Heart right ventricle (tissue), 16 donors: ENCODE measurements around the gene TMEM225B. TPM values are rescaled to one million over a fixed set of nuclear protein-coding genes. Genes with fewer than 3 reads are reported as not detected.

Experiments
- ATAC-seq, 8 donors: fragments of 200-7000 bp; cut with Tn5 transposase; one replicate each; pipeline ENCODE4 v1.9.1; 2020; ENCODE audit warnings: mild to moderate bottlenecking in 8 of 8, moderate library complexity in 8 of 8, moderate number of reproducible peaks in 1 of 8
- DNase-seq, 2 donors: peaks; one replicate each; pipeline ENCODE4 v3.0.0-alpha.2; 2020
- H3K27ac ChIP-seq, 10 donors: fragments of 200-600 bp; sonication (generic) in 2 of 10; one replicate each; pipeline versions ENCODE4 v1.5.0 to v1.8.0; 2020 to 2022; ENCODE audit warnings: mild to moderate bottlenecking in 3 of 10
- H3K27me3 ChIP-seq, 7 donors: fragments of 200-600 bp; one replicate each; pipeline ENCODE4 v1.8.0; 2021 to 2022; ENCODE audit warnings: mild to moderate bottlenecking in 2 of 7
- H3K36me3 ChIP-seq, 9 donors: fragments of 200-600 bp; sonication (generic) in 1 of 9; one replicate each; pipeline versions ENCODE4 v1.5.0 to v1.8.0; 2020 to 2022; ENCODE audit warnings: mild to moderate bottlenecking in 2 of 9
- H3K4me1 ChIP-seq, 9 donors: fragments of 200-600 bp; sonication (generic) in 1 of 9; one replicate each; pipeline versions ENCODE4 v1.5.0 to v1.8.0; 2020 to 2022; ENCODE audit warnings: mild to moderate bottlenecking in 4 of 9
- H3K4me3 ChIP-seq, 10 donors: fragments of 200-600 bp; sonication (generic) in 2 of 10; one replicate each; pipeline versions ENCODE4 v1.5.0 to v1.8.0; 2020 to 2022; ENCODE audit warnings: mild to moderate bottlenecking in 7 of 10, moderate library complexity in 2 of 10
- H3K9me3 ChIP-seq, 11 donors: fragments of 200-600 bp in 10 of 11; sonication (generic) in 2 of 11; one replicate each; pipeline versions ENCODE4 v1.5.0 to v1.8.0; 2013 to 2022; ENCODE audit warnings: mild to moderate bottlenecking in 2 of 11, control low read depth in 1 of 11, moderate library complexity in 1 of 11
- WGBS, 2 donors: extraction: QIAGEN DNeasy Blood & Tissue Kit; methylation state at CpG; one replicate each; pipeline ENCODE4 v1.1.7; 2013; ENCODE audit warnings: inconsistent platforms in 1 of 2; 5-methylcytosine and 5-hydroxymethylcytosine counted together
- intact Hi-C, 10 donors: fragments of 100-400 bp; cut with DNase I; formaldehyde crosslinking; loops; one replicate each; pipeline versions ENCODE4 v1.11.1 to v1.14.2; 2022
- polyA plus RNA-seq, 2 donors: library from polyadenylated mRNA; stranded (reverse); fragments of 200-250 nt; gene quantifications; one replicate each; pipeline ENCODE4 v1.2.3, GENCODE V29; 2013
- total RNA-seq, 10 donors: library from RNA; stranded (reverse); fragmentation: NEBNext Ultra II Directional in 3 of 10; extraction: Animal tissue kit (Norgen Biotek cat#: 25700) in 3 of 10; gene quantifications; one replicate each; pipeline versions ENCODE4 v1.2.1 to v1.2.4, GENCODE V29; 2021 to 2023
- TF ChIP-seq, protein P1 (sequence below), 9 donors: fragments of 200-600 bp; sonication (generic) in 2 of 9; IDR thresholded peaks; one replicate each; pipeline versions ENCODE4 v1.5.0 to v1.8.0; 2021 to 2022; ENCODE audit warnings: antibody characterized with exemption in 9 of 9, mild to moderate bottlenecking in 5 of 9, moderate library complexity in 1 of 9
- donor health status: Arrhythmogenic right ventricular cardiomyopathy.
- donor health status: ischemic (EF 13 %, LVEDD 7.1; RV severe dilation, severe dysfunction).
- donor health status: healthy with polysubstance abuse.
- donor health status: DM: no; HTN: yes; CAD: no.
- donor health status: DM: no; HTN: no; CAD: no.
- donor health status: ischemic (EF 25% LVEDD 6.9; RV normal size, moderate dysfunction).
- donor health status: ischemic (EF 25% LVEDD 5.7; RV mildly dilated, moderate dysfunction).
- donor health status: healthy.
- donor health status: DM: yes; HTN: yes; CAD: no.
- donor health status: Ischemic cardiomyopathy.
- donor health status: ischemic (EF 35%, LVEDD 5.7; RV mildly dilated, moderate dysfunction).
- donor health status: nonischemic (EF 11% LVEDD 7.7; RV severe dilation, severe dysfunction).
- donor health status: DM: yes; HTN: yes; CAD: no.
- donor health status: PGD.
- donor health status: ischemic (EF 29% LVEDD 5.4; RV normal size, mild dysfunction).
- donor health status: nonischemic (EF 23%, LVEDD 6.1; RV moderate dilation, normal function).

The TMEM225B gene
- total and polyA plus RNA-seq, 12 donors: 0.10 to 0.37 (median 0.23) TPM; not detected in 7

- intact Hi-C loops: loop anchor here in 8 of 10 donors (1.0 to 10.0 kb wide), 5 partner anchors 22 to 59 kb away; partner anchors contain the start of genes ZKSCAN5 (in 7 of the 8), ZNF394 (in 6 of the 8) and ZSCAN25 (in 1 of the 8)
- Histone ChIP-seq H3K9me3 (no peaks in the 10 kb centered on the region), H3K4me3 (peak within 1 kb of the TSS; percentile 70 to 99 (median 86)), H3K27me3 (no peaks in the 10 kb centered on the region), H3K4me1 (peaks cover 4 to 57% (median 34%) of the 10 kb centered on the region in 9 donors), H3K36me3 (peaks cover 0 to 64% (median 31%) of the 10 kb centered on the region in 9 donors), H3K27ac (peak within 1 kb of the TSS; percentile 77 to 99 (median 98))
- DNase-seq (peak; percentile 91 to 94), ATAC-seq (peak; percentile 97 to 99 (median 97))
- 0% methylated on average over 71 to 73 of the region's 73 CpGs for WGBS, 2 donors
- TF ChIP-seq, protein P1, sequence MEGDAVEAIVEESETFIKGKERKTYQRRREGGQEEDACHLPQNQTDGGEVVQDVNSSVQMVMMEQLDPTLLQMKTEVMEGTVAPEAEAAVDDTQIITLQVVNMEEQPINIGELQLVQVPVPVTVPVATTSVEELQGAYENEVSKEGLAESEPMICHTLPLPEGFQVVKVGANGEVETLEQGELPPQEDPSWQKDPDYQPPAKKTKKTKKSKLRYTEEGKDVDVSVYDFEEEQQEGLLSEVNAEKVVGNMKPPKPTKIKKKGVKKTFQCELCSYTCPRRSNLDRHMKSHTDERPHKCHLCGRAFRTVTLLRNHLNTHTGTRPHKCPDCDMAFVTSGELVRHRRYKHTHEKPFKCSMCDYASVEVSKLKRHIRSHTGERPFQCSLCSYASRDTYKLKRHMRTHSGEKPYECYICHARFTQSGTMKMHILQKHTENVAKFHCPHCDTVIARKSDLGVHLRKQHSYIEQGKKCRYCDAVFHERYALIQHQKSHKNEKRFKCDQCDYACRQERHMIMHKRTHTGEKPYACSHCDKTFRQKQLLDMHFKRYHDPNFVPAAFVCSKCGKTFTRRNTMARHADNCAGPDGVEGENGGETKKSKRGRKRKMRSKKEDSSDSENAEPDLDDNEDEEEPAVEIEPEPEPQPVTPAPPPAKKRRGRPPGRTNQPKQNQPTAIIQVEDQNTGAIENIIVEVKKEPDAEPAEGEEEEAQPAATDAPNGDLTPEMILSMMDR (IDR thresholded peaks at IDR 0.05): peak in 1 of 9 donors; percentile 21
Observed at GRCh38 chr7:99558306-99559174, 39.5 kb upstream of the TMEM225B start, which contains the start of gene ZNF655. Gene ZNF655 (plus strand): TSS chr7:99558642. CDS start chr7:99560560, 1,918 bp downstream.

- no peak for ATAC-seq
- H3K4me1 ChIP-seq: peaks cover 4 to 57% (median 34%) of the 10 kb centered on the region in 9 donors
- intact Hi-C loops: loop anchor here in 7 of 10 donors (2.0 to 10.0 kb wide), 4 partner anchors 55 to 58 kb away; partner anchors contain the start of genes ZKSCAN5 (in 7 of the 7), ZNF394 (in 6 of the 7) and ZSCAN25 (in 1 of the 7)
- H3K36me3 ChIP-seq: peaks cover 0 to 66% (median 39%) of the 10 kb centered on the region in 9 donors
- H3K9me3 ChIP-seq: no peaks in the 10 kb centered on the region
- WGBS, 2 donors: 25 to 26% methylated on average over 31 of the region's 31 CpGs
- H3K4me3 ChIP-seq: peak overlapping the region; percentile 70 to 99 (median 86)
- H3K27ac ChIP-seq: peak overlapping the region; percentile 77 to 99 (median 98)
- no peaks in the 10 kb centered on the region for H3K27me3 ChIP-seq
- DNase-seq: no peak
- TF ChIP-seq, protein P1 (IDR thresholded peaks at IDR 0.05): no peak
Observed at GRCh38 chr7:99559175-99559915, 38.7 kb upstream of the TMEM225B start.

DNA sequence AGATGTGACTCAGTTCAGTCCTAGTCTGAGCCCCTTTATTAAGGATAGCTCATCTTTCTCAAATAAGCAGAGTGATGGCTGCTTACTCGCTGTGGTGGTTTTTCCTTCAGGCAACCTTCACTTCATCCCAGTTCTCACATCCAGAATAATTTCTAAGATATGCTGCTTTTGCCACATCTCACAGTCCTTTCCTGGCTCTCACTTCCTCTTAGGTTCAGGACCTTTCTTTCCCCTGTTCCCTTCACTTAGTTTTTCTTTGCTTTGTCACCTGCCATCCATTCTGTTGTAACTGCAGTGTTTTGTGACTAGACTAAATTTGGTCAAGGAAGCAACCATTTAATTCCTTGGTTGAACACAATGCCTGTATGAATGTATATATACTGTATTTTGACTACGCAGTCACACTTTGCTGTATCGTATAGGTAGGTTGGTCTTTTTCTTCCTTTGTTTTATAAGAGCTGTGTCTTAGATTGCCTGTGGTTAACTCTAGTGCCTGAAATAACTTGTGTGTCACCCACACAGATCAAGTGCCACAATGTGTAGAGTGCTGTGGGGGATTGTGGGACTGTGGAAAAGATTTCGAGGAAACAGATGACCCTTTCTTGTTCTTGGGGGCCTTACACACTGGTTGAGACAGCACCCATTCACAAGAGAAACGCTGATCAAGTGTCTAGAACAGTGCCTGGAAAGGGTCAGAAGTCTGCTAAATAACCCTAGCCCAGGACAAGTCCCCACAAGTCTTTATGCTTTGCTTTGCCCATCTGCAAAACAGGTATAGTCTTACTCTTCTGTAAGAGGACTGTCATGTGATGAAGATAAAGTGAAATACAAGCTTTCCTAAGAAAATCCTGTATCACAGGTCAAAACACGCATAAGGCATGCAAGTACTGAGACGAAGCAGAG, 37.0 kb upstream of the TMEM225B start:
- WGBS, 2 donors: 92 to 93% methylated on average over 7 of the region's 7 CpGs
- Histone ChIP-seq H3K9me3 (no peaks in the 10 kb centered on the region), H3K27me3 (no peaks in the 10 kb centered on the region), H3K4me3 (no peak overlapping the region), H3K36me3 (peaks cover 0 to 72% (median 51%) of the 10 kb centered on the region in 9 donors), H3K27ac (peak overlapping the region in 1 of 10 donors; percentile 16), H3K4me1 (peaks cover 4 to 57% (median 34%) of the 10 kb centered on the region in 9 donors)
- no peak for ATAC-seq
- intact Hi-C loops: no loop called here
- TF ChIP-seq, protein P1 (IDR thresholded peaks at IDR 0.05): no peak
- DNase-seq: no peak
